ENCODE data around the gene KCNMB3. TPM values are rescaled to one million over a fixed set of nuclear protein-coding genes. Genes with fewer than 3 reads are reported as not detected.

Gene KCNMB3
- total and polyA plus RNA-seq, 10 donors, result 4.5 to 10.5 (median 7.0) TPM

DNA sequence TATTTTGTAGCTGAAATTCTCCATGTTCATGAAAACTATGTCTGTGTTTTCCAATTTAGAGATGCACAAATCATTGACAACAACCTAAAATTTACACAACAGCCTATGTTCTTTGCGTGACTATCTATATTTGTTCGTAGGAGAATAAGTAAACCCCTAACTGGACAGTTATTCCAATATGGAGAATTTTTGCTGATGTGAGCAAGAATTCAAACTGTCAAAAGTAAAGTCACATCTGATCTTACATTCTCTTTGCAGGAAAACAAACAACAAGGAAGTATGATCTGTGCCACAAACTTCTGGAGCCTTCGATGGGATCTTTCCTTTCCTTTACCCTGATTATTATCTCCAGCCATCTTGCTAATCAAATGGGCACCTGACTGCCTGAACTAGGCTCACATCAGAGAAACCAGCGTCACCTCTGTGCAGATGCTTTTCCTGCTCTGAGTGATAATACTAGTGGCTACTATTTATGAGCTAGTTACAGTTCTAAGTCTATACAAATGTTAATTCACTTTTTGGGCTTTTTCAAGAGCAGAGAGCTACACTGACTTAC lies 18.3 kb upstream of the KCNMB3 start:
- Histone ChIP-seq H3K4me3 (no peak overlapping the region), H3K27ac (peak overlapping the region in 4 of 8 donors; percentile 46 to 53 (median 50)), H3K36me3 (no peaks in the 10 kb centered on the region), H3K4me1 (peaks cover 6 to 42% (median 22%) of the 10 kb centered on the region in 6 donors), H3K9me3 (no peaks in the 10 kb centered on the region), H3K27me3 (replicated peaks in 1 of 7) (no peaks in the 10 kb centered on the region)
- 70 to 79% (median 71%) methylated on average over 4 of the region's 4 CpGs for WGBS, 5 donors
- intact Hi-C loops (cut with DNase I; ENCODE audit: low total_unique reads), result no loop called here
- TF ChIP-seq, protein P1, sequence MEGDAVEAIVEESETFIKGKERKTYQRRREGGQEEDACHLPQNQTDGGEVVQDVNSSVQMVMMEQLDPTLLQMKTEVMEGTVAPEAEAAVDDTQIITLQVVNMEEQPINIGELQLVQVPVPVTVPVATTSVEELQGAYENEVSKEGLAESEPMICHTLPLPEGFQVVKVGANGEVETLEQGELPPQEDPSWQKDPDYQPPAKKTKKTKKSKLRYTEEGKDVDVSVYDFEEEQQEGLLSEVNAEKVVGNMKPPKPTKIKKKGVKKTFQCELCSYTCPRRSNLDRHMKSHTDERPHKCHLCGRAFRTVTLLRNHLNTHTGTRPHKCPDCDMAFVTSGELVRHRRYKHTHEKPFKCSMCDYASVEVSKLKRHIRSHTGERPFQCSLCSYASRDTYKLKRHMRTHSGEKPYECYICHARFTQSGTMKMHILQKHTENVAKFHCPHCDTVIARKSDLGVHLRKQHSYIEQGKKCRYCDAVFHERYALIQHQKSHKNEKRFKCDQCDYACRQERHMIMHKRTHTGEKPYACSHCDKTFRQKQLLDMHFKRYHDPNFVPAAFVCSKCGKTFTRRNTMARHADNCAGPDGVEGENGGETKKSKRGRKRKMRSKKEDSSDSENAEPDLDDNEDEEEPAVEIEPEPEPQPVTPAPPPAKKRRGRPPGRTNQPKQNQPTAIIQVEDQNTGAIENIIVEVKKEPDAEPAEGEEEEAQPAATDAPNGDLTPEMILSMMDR (IDR thresholded peaks at IDR 0.05 in 8 of 11, conservative IDR thresholded peaks at IDR 0.05 in 3 of 11), result no peak
- TF ChIP-seq POLR2AphosphoS5 (IDR thresholded peaks at IDR 0.05) (no peak), POLR2A (IDR thresholded peaks at IDR 0.05) (no peak)
- no peak for DNase-seq

DNA sequence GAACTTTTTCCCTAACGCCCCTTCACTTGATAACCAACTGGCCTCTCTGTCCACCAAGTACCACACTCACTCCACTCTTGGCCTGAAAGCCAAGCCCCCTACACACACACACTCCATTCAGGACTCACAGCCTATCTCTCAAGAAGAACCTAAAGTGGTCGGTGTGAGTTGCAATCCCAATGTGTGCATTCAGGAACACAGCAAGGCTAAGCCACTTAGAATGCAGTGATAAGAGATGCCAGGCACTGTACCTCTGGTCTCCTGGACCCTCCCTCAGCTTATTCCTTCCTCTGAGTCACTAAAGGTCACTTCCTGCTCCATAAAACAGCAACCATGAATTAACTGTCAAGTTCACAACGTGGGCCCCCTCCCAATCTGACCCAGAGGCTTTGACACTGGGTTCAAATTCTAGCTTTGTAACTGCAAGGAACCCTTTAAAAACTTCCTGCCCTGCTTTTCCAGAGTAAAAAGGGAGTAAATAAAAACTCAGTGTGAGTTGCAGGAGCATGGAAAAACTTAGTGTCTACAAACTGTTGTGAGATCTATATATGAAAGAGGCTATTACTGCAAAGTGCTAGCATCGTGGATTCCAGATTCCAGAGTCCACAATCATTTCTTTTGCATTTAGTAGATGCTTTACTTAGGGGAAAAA lies 17.6 kb upstream of the KCNMB3 start:
- H3K27me3 ChIP-seq (replicated peaks in 1 of 7), result no peaks in the 10 kb centered on the region
- H3K9me3 ChIP-seq, result peaks cover 0 to under 1% (median 0%) of the 10 kb centered on the region in 8 donors
- peak overlapping the region in 6 of 8 donors; percentile 10 to 53 (median 48) for H3K27ac ChIP-seq
- no peak overlapping the region for H3K4me3 ChIP-seq
- H3K4me1 ChIP-seq, result peaks cover 6 to 42% (median 22%) of the 10 kb centered on the region in 6 donors
- TF ChIP-seq POLR2A (IDR thresholded peaks at IDR 0.05), result no peak
- peak in 1 of 3 donors; percentile 40 for TF ChIP-seq POLR2AphosphoS5 (IDR thresholded peaks at IDR 0.05)
- TF ChIP-seq, protein P1 (IDR thresholded peaks at IDR 0.05 in 8 of 11, conservative IDR thresholded peaks at IDR 0.05 in 3 of 11), result no peak
- intact Hi-C loops (cut with DNase I; ENCODE audit: low total_unique reads), result no loop called here
- no peak for DNase-seq
- H3K36me3 ChIP-seq, result no peaks in the 10 kb centered on the region
- 41 to 47% (median 46%) methylated on average over 4 of the region's 4 CpGs for WGBS, 5 donors

DNA sequence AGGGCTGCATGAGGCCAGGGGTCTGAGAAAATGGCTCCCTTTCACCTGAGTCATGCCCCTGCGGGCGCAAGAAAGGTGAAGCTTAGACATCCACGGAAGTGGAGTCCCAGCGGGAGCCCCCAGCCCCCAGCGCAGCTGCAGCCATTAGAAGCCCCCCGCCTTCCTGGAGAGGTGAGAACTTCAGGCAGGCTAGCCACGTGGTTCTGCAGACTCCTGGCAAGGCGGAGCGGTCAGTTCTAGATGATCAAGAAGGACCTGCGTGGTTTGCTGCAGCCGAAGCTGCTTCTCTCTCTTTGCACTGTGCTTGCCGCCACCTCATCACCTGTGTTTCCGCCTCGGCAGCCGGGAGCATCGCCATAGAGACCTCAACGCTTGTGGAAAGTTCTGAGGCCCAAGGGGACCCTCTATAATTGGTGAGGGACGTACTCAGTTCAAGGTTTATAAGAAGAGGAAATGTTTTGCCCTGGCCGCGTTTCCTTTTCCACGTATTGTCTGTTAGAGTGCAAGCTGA lies 15.8 kb upstream of the KCNMB3 start:
- Histone ChIP-seq H3K9me3 (peaks cover 0 to 15% (median 8%) of the 10 kb centered on the region in 8 donors), H3K36me3 (no peaks in the 10 kb centered on the region), H3K4me3 (peak overlapping the region in 5 of 8 donors; percentile 4 to 45 (median 14)), H3K27me3 (replicated peaks in 1 of 7) (no peaks in the 10 kb centered on the region), H3K27ac (peak overlapping the region in 6 of 8 donors; percentile 38 to 67 (median 50)), H3K4me1 (peaks cover 6 to 47% (median 26%) of the 10 kb centered on the region in 6 donors)
- intact Hi-C loops (cut with DNase I; ENCODE audit: low total_unique reads), result no loop called here
- TF ChIP-seq, protein P1 (IDR thresholded peaks at IDR 0.05 in 8 of 11, conservative IDR thresholded peaks at IDR 0.05 in 3 of 11), result no peak
- TF ChIP-seq POLR2AphosphoS5 (IDR thresholded peaks at IDR 0.05), result peak in 2 of 3 donors; percentile 65 to 73
- DNase-seq, result peak; percentile 82
- whole genome bisulfite sequencing, 5 donors, result 49 to 67% (median 55%) methylated on average over 20 to 21 of the region's 21 CpGs

DNA sequence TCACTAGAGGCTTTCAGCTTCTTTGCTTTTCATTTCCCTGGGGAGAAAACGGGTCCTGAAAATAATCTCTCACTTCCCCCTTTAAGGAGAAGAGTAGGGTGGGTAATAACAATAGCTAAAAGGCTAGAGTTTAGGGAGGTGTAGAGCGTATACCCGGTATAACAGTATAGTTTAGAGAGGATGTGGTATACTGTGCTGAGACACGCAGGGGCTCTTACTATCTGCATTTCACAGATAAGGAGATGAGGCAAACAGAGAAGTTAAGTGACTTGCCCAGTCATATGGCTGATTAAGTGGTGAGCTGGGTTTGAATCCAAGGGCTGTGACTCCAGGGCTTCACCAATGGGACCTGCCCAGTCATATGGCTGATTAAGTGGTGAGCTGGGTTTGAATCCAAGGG lies 15.0 kb upstream of the KCNMB3 start:
- Histone ChIP-seq H3K4me3 (peak overlapping the region in 1 of 8 donors; percentile 45), H3K27ac (peak overlapping the region in 1 of 8 donors; percentile 51), H3K36me3 (no peaks in the 10 kb centered on the region), H3K27me3 (replicated peaks in 1 of 7) (no peaks in the 10 kb centered on the region), H3K4me1 (peaks cover 6 to 51% (median 29%) of the 10 kb centered on the region in 6 donors), H3K9me3 (peaks cover 0 to 16% (median 8%) of the 10 kb centered on the region in 8 donors)
- WGBS, 5 donors, result 34 to 66% (median 51%) methylated on average over 4 of the region's 4 CpGs
- intact Hi-C loops (cut with DNase I; ENCODE audit: low total_unique reads), result no loop called here
- DNase-seq, result no peak
- TF ChIP-seq, protein P1 (IDR thresholded peaks at IDR 0.05 in 8 of 11, conservative IDR thresholded peaks at IDR 0.05 in 3 of 11), result no peak
- TF ChIP-seq POLR2A (IDR thresholded peaks at IDR 0.05) (no peak), POLR2AphosphoS5 (IDR thresholded peaks at IDR 0.05) (no peak)
